HG03521 (cell line): ENCODE data around the gene FOXN1.
"Not testable (repeated sequence)": the region's sequence is repeated elsewhere in the genome, so short reads cannot be mapped to it uniquely, and the experiment has no call there.

Experiments
- ATAC-seq: cut with Tn5 transposase; IDR thresholded peaks from one replicate; pipeline ENCODE4 v1.9.1; 2021; ENCODE audit warnings: mild to moderate bottlenecking, moderate library complexity; ENCODE audit not compliant: unreplicated experiment

FOXN1 gene, protein sequence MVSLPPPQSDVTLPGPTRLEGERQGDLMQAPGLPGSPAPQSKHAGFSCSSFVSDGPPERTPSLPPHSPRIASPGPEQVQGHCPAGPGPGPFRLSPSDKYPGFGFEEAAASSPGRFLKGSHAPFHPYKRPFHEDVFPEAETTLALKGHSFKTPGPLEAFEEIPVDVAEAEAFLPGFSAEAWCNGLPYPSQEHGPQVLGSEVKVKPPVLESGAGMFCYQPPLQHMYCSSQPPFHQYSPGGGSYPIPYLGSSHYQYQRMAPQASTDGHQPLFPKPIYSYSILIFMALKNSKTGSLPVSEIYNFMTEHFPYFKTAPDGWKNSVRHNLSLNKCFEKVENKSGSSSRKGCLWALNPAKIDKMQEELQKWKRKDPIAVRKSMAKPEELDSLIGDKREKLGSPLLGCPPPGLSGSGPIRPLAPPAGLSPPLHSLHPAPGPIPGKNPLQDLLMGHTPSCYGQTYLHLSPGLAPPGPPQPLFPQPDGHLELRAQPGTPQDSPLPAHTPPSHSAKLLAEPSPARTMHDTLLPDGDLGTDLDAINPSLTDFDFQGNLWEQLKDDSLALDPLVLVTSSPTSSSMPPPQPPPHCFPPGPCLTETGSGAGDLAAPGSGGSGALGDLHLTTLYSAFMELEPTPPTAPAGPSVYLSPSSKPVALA

DNA sequence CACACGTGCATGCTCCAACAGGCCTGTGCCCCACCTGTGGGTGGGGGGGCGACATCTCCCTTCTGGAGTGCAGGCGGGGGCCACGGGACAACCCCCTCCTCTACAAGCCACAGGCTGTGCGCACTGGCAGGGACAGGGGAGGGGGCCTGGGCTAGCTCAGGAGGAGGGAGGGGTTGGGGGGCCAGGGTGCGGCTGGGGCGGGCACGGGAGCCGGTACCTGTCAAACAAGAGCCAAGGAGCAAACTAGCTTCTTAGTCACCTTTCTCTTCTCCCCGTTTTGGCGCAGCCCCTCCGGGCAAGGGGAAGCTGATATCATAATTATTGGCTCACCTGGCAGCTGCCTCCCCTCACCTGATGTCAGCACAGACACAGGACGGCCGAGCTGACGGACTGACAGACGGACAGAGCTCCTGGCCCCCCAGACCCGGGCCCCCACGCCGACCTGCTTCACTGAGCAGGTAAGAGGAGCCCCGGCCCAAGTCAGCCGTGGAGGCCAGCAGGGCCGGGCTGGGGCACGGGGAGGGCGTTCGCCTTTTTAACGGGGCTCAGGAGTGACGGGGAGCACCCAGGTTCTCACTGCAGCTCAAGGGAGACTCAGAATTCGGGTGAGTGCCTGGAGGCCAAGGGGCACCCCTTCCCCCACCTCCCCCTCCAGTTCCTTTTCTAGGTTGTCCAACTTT is at the start of gene FOXN1:
Gene FOXN1 (plus strand): TSS at position 363 of the 680 bp plus-strand sequence. CDS start 17,622 bp downstream, outside the sequence.
- no peak for ATAC-seq

DNA sequence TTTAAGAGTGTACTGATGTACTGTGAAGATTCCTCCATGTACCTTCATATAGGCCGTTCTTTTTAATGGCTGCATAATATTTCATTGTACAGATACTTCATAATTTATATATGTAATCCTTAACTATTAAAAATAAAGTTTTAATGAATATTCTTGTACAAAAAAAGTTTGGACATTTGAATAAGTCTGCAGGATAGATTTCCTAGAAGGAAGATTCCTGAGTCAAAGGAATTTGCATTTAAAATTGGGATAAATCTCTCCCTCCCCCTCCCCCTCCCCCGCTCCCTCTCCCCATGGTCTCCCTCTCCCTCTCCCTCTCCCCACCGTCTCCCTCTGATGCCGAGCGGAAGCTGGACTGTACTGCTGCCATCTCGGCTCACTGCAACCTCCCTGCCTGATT is 48.3 kb upstream of the FOXN1 start:
- no peak for ATAC-seq

DNA sequence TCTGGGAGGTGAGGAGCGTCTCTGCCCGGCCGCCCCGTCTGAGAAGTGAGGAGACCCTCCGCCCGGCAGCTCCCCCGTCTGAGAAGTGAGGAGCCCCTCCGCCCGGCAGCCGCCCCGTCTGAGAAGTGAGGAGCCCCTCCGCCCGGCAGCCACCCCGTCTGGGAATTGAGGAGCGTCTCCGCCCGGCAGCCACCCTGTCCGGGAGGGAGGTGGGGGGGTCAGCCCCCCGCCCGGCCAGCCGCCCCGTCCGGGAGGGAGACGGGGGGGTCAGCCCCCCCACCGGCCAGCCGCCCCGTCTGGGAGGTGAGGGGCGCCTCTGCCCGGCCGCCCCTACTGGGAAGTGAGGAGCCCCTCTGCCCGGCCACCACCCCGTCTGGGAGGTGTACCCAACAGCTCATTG is 47.3 kb upstream of the FOXN1 start:
- ATAC-seq, result not testable (repeated sequence)

DNA sequence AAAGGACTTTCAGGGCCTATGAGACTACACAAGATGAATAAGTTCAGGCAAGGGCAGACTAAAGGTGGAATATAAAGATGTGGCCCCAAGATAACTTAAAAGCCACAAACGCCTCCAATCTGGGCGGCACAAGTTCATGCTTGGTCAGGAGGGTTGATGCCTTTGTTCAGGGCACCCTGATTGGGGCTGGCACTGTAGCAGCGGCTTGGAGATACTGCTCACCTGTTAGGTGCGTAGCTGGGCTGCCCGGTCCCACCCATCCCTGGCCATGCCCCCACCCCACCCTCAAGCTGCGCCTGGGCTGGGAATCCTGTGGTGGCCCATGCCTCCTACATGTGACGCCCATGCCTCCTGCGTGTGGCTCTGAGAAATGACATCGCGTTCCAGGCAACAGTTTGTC is 45.2 kb upstream of the FOXN1 start:
- no peak for ATAC-seq

DNA sequence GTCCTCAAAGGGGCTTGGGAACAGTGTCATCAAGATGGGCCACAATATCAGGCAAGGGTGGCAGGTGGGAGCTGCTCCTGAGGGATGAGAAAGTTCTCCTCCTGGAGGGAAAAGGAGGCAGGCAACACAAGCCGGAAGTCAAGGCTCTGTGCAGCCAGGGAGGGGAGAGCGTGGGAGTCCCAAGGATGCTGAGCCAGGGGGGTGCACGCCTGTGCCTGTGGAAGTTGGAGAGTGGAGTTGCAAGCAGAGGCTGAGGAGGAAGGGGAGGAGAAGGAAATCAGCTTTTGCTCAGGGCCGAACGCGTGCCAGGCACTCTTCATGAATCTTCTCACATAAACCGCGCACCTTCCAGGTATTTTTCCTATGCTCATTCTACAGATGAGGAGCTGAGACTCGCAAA is 40.1 kb upstream of the FOXN1 start:
- ATAC-seq, result no peak

DNA sequence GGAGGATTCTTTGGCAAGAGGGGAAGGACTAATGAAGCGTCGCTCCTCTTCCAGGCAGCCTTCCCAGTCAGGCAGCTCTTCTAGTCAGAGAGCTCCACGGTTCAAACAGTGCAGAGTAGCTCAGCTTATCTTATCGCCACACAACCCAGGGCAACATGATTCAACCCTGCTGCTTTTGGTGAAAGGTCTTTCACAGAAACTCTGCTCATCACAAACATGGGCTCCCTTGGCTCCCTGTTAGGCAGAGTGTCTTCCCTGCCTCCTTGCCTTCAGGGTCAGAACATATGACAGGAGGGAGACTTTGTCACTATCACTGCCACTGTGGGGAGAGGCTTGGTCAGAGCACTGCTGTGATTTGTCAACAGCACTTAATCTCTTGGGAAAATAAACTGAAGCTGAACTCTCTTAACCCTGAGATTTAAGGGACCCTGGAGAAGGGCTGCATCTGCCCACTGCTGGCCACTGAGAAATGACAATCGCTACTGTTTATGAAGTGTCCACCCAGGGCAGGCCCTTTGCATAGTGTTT is 39.6 kb upstream of the FOXN1 start:
- no peak for ATAC-seq

DNA sequence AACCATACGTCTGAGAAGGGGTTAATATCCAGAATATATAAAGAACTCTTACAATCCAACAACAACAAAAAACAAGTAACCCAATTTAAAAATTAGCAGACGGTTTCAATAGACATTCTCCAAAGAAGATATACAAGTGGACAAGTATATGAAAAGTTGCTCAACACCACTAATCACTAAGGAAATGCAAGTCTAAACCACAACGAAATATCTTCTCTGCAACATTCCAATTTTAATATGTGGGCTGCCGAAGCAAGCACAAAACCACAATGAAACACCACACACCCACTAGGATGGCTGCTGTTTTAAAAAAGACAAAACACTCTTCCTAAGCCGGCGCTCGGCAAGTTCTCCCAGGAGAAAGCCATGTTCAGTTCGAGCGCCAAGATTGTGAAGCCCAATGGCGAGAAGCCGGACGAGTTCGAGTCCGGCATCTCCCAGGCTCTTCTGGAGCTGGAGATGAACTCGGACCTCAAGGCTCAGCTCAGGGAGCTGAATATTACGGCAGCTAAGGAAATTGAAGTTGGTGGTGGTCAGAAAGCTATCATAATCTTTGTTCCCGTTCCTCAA is 38.6 kb upstream of the FOXN1 start:
- no peak for ATAC-seq

DNA sequence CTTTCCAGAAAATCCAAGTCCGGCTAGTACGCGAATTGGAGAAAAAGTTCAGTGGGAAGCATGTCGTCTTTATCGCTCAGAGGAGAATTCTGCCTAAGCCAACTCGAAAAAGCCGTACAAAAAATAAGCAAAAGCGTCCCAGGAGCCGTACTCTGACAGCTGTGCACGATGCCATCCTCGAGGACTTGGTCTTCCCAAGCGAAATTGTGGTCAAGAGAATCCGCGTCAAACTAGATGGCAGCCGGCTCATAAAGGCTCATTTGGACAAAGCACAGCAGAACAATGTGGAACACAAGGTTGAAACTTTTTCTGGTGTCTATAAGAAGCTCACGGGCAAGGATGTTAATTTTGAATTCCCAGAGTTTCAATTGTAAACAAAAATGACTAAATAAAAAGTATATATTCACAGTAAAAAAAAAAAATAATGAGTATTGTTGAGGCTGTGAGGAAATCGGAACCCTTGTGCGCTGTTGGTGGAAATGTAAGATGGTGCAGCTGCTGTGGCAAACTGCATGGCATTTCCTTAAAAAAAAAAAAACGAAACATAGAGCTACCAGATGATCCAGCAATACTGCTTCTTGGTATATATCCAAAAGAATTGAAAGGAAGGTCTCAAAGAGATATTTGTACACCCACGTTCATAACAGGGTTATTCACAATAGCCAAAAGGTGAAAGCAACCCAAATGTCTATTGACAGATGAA is 38.0 kb upstream of the FOXN1 start:
- not testable (repeated sequence) for ATAC-seq

DNA sequence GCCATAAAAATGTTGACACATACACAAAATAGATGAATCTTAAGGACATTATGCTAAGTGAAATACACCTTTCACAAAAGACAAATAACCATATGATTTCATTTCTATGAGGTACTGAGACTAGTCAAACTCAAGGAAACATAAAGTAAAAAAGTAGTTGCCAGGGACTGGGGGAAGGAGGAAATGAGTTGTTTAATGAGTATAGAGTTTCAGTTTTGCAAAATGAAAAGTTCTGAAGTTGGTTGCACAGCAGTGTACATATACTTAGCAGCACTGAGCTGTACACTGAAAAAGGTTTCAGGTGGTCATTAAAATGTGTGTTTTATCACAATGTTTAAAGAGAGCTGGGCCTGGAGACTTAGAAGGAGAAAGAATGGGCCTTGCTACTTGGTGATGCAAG is 37.4 kb upstream of the FOXN1 start:
- no peak for ATAC-seq

DNA sequence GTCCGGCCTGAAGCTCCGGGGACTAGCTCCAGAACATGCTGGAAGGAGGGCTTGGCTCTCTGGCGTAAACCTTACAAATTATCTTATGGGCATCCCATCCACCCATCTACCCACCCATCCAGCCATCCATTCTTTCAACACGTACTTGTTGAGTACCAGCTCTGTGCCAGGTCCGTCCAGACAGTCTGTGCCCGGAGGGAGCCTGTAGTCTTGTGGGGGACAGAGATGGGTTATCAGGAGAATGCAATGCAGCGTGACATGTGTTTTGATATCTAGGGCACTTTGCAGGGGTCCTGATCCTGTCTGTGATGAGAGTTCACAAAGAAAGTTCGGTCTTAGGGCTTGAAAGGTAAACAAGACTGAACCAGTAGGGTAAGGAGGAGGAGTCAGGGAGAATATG is 36.8 kb upstream of the FOXN1 start:
- ATAC-seq, result no peak

DNA sequence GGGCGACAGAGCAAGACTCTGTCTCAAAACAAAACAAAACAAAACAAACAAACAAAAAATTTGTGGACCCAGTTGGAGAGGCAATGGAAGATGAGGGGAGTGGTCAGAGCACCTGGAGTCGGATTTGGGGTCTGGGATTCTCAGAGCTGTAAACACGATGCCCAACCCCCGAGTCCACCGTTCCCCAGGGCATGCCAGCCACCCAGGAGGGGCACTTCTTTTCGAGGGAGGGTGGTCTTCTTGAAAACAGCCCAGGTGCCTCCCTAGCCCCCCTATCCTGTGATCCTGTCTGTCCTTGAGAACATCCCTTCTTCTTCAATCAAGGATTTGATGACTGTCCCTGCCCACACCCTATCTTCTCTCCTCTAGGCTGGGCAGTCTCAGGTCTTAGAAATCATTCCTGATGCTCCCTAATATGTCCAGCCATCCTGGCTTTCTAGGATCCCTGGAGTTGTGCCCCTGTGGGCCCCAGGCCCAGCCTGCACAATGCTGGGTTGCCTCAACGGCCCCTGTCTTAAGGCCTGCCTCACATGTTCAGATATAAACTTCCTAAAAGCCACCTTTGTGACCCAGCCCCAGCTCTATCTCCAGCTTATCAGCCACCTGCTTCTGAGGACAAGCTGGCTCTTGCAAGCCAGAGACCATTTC is 35.8 kb upstream of the FOXN1 start:
- no peak for ATAC-seq

DNA sequence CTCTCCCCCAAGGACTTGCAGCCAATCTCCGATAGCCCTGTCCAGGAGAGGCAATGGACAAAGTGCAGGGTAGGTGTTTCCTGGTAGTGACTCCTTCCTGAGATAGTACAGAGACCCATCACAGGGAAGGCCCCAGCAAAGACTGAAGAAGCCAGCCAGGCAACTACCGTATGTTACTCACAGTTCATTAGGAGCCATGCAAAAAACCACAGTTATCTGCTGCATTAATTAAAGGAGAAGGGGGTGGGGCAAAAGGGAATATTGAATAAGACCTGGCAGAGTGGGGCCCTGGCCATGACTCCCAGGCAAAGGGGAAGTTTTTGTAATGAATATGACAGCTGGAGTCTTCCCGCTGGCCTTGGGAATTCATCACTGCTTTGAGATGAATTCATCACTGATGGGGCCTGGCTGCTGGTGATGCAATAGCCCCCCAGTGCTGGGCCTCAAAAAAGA is 35.2 kb upstream of the FOXN1 start:
- no peak for ATAC-seq

DNA sequence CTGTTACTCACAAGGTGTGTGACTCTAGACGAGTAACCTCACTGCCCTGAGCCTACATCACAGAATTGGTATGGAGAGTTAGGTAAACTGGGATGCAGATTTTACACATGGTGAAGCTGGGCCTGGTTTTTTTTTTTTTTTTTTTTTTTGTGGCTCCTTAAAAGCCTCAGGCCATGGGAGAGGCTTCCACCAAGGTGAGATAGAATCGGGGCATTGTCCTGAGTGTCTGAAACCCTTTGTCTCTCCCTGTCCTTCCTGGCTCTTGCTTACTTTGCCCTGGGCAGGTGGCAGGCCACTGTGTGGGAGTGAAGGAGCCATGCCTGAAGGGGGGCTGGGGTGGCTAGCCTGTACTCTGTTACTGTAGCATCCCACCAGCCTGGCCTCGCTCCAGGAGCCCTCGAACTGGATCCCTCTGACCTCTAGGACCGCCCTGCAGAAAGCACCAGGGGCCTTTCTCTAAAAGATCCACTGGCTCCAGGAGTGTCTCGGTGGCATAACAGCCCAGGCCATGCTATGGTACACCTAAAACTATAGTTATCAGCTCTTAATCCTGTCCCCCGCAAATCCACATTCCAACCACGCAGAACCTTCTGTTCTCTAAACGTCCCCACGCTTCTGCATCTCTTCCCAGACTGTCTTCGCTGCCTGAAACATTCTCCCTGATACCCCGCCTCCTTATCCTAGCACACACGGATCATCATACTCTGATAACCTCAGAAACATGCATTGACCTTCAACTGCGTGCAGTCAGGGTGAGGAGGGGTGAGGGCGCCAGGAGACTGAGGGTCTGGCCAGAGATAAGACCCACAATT is 34.4 kb upstream of the FOXN1 start:
- no peak for ATAC-seq

DNA sequence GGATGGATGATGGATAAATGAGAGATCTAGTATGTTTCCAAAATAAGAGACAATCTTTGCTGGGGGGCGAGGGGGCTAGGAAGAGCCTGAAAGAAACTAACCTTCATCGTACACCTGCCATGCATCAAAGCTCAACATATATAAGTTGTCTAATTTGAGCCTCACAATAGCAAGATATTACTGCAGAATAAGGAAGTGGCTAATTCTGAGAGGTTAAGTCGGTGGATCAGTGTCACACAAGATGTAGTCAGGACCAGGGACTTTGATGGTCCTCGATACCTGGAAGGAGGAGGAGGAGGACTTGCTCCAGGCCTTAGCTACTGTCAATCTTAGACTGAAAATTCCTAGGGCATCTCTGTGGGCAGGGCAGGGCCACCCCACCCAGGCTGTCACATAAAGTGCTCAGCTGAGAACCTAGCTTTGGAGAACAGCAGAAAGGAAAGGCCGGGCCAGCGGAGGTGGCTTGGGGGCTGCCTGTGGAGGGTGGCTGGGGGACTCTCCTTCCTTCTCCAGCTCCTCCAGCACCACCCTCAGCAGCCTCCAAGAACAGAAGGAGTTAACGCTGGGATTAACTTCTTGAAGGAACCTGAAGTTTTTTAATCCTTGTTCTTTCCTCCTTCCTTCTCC is 33.2 kb upstream of the FOXN1 start:
- no peak for ATAC-seq

DNA sequence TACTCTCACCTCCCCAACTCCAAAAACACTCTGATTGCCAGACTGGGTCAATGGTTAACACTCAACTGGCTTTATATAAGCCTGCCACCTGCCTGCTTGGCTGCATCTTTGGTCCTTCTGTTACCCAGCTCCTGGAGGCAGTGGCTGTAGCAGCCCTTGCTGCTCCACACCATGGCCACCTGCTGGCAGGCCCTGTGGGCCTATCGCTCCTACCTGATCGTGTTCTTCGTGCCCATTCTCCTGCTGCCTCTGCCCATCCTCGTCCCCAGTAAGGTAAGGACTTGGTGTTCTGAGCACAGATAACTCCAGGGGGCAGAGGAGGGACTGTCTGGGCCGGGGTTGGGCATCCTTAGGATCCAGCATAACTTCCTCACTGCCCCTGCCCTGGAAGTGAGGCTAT is 32.6 kb upstream of the FOXN1 start, which contains the start of gene SLC13A2:
Gene SLC13A2 (plus strand): TSS at position 103 of the 400 bp plus-strand sequence. CDS start 69 bp downstream, at position 172.
- no peak for ATAC-seq

DNA sequence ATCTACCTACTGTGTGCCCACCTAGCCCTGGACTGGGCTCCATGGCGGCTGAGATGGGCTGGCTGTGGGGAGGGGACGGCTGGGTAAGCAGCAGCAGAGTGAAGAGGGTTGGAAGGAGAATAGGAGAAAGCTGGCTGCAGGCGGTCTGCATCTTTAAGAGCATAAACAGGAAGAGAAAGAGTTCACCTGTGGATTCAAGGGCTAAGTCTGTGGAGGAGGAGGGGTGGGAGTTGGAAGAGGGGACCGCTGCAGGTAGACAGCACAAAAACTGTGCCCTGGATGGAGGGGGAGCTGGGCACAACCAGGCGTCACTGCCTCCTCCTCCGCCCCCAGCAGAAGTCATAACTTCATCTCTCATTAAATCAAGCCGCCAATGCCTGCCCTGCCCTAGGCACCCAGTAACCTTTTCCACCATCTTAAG is 32.0 kb upstream of the FOXN1 start:
- no peak for ATAC-seq

DNA sequence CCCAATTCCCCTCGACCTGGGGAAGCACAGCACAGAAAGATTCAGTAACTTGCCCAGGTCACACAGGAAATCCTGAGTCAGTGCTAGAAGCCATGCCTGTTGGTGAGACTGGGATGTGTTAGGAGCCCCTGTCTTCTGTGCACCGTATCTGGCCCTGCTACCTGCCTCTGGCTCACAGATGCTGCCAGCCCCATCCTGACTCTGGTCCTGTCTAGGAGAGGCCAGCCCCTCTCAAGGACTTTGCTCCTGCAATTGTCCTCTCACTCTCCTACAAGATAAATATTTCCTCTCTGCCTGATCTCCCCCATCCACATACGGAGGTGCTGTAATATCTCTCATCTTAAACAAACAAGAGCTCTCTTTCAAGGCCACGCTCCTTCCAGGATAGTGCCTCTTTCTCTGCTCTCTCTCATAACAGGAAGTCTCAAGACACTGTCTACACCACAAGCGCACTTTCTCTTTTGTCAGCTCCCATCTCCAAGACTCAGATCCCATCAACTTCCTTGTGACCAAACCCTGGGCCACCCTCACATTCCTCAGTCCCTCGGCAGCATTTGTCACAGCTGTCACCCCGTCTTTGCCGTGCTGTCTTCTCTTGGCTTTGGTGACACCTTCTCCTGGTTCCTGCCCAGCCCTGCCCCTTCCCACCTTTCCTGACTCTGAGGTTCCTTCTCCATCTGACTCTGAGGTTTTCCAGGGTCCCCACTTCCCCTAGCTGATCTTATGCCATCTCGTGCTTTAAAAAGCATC is 30.8 kb upstream of the FOXN1 start:
- no peak for ATAC-seq
